Muscle of leg (tissue), 11 donors: ENCODE results near the gene HSPA13. TPM values are rescaled to one million over a fixed set of nuclear protein-coding genes. Genes with fewer than 3 reads are reported as not detected.
A peak's percentile ranks its signal among the peaks of the same experiment; 100 is the strongest.
"Not testable (repeated sequence)": the region's sequence is repeated elsewhere in the genome, so short reads cannot be mapped to it uniquely, and the experiment has no call there.

ENCODE experiments used
- DNase-seq: peaks from one replicate; pipeline ENCODE4 v3.0.0; 2013
- H3K27ac ChIP-seq: one replicate; pipeline ENCODE4 v1.5.1; 2013; ENCODE audit warnings: mild to moderate bottlenecking, low read length, control low read depth
- H3K27me3 ChIP-seq: one replicate; pipeline ENCODE4 v1.6.1; 2013; ENCODE audit warnings: low read length; ENCODE audit not compliant: control insufficient read depth, insufficient read depth
- H3K36me3 ChIP-seq: one replicate; pipeline ENCODE4 v1.6.1; 2013; ENCODE audit warnings: low read length; ENCODE audit not compliant: control insufficient read depth, insufficient read depth
- H3K4me1 ChIP-seq: one replicate; pipeline ENCODE4 v1.6.1; 2013; ENCODE audit warnings: low read length; ENCODE audit not compliant: control insufficient read depth, insufficient read depth
- H3K4me3 ChIP-seq: one replicate; pipeline ENCODE4 v1.5.1; 2013; ENCODE audit warnings: low read length, control low read depth
- H3K9me3 ChIP-seq: replicated peaks from 2 replicates; pipeline ENCODE4 v1.6.1; 2013; ENCODE audit warnings: low read depth, low read length; ENCODE audit not compliant: control insufficient read depth
- WGBS: methylation state at CpG from one replicate; pipeline ENCODE4 v1.1.5; 2013; ENCODE audit warnings: missing lambda C conversion rate; ENCODE audit not compliant: insufficient coverage; 5-methylcytosine and 5-hydroxymethylcytosine counted together
- polyA plus RNA-seq, 8 donors: library from polyadenylated mRNA; unstranded; fragments of 120-200 nt; gene quantifications; one replicate each; pipeline versions ENCODE4 v1.2.1 to v1.2.3, GENCODE V29; 2013; ENCODE audit warnings: inconsistent platforms in 1 of 8, low replicate concordance in 1 of 8; ENCODE audit not compliant: insufficient read length in 8 of 8, insufficient read depth in 1 of 8
- total RNA-seq: library from RNA; stranded (reverse); fragments of 120-200 nt; gene quantifications from one replicate; pipeline ENCODE4 v1.2.4, GENCODE V29; 2013

HSPA13 gene
- total and polyA plus RNA-seq, 9 donors: 25.6 to 41.9 (median 30.1) TPM

DNA sequence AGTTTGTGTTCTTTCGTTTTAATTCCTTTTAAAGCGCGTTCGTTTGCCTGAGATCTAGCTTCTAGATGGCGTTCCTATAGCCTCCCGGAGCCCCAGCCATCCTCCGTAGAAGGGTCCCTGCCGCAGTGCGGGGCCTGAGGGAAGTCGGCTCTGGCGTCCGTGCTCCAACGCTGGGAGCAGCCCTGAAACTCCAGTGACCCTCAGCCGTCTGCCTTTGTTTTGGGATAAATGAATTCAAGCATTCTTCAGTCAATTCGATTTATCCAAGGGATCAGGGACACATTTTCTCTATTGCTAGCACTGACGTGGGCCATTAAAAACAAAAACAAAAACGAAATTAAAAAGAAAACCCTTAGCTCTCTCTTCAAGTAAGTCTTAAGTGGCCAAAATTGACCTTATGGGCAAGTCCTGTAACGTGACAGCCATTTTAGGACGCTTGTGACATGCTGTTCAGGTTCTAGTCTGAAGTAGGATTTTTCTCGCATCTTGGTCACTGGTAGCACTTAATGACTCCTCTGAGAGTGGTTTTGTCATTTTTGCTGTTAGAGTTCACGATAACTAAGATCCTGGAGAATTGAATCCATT is 742 bp upstream of the HSPA13 start:
- peak overlapping the region; percentile 48 for H3K4me3 ChIP-seq
- H3K4me1 ChIP-seq: no peaks in the 10 kb centered on the region
- H3K9me3 ChIP-seq: no peaks in the 10 kb centered on the region
- H3K27ac ChIP-seq: peak overlapping the region; percentile 94
- WGBS: under 1% methylated on average over 16 of the region's 21 CpGs
- DNase-seq: peak; percentile 72
- no peaks in the 10 kb centered on the region for H3K27me3 ChIP-seq
- peaks cover 4% of the 10 kb centered on the region for H3K36me3 ChIP-seq

GRCh38 chr21:14382486-14382834 is 486 bp downstream of the HSPA13 start:
- H3K27me3 ChIP-seq: no peaks in the 10 kb centered on the region
- H3K36me3 ChIP-seq: peaks cover 12% of the 10 kb centered on the region
- H3K9me3 ChIP-seq: no peaks in the 10 kb centered on the region
- peak overlapping the region; percentile 93 for H3K27ac ChIP-seq
- no peaks in the 10 kb centered on the region for H3K4me1 ChIP-seq
- DNase-seq: peak; percentile 64
- H3K4me3 ChIP-seq: peak overlapping the region; percentile 83
- WGBS: 0% methylated on average over 4 of the region's 9 CpGs

DNA sequence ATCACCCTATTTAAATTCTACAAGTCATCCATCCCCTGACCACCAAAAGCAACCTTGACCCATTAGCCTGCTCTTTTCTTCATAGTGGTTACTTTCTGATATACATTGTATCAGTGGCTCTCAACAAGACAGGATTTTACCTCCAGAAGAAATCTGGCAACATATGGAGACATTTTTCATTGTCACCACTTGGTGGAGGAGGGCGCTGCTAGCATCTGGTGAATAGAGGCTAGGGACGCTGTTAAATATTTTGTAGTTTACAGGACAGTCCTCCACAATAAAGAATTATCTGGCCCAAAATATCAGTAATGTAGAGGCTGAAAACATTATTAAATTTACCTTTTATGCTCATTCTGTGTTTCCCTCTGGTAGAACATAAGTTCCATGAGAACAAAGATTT is 6.1 kb downstream of the HSPA13 start:
- Histone ChIP-seq H3K9me3 (no peaks in the 10 kb centered on the region), H3K27ac (no peak overlapping the region), H3K4me3 (no peak overlapping the region), H3K36me3 (peaks cover 29% of the 10 kb centered on the region), H3K4me1 (no peaks in the 10 kb centered on the region), H3K27me3 (no peaks in the 10 kb centered on the region)
- DNase-seq: no peak
- WGBS: no CpG with 5 or more reads among the region's 2 CpGs

DNA sequence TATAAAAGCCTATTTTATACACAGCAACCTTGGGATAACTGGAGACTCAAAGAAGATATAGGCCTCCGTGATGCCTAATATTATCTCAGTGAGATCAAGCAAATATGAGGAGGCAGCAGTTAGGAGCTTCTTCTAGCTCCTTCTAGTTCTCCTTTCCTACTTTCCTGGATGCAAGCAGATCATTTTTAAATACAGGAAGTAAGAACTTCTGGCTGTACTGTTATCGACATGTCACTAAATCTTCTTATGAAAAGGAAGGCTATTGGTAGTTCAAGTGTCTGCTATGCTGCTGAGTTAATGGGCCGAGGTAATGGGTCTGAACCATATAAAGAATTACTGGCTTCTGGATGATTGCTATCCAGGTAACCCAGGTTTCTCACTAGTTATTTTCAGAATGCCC is 15.9 kb downstream of the HSPA13 start:
- Histone ChIP-seq H3K36me3 (no peaks in the 10 kb centered on the region), H3K4me1 (no peaks in the 10 kb centered on the region), H3K9me3 (no peaks in the 10 kb centered on the region), H3K27ac (no peak overlapping the region), H3K4me3 (no peak overlapping the region), H3K27me3 (no peaks in the 10 kb centered on the region)
- WGBS: 82% methylated on average over 2 of the region's 3 CpGs
- peak; percentile 36 for DNase-seq

DNA sequence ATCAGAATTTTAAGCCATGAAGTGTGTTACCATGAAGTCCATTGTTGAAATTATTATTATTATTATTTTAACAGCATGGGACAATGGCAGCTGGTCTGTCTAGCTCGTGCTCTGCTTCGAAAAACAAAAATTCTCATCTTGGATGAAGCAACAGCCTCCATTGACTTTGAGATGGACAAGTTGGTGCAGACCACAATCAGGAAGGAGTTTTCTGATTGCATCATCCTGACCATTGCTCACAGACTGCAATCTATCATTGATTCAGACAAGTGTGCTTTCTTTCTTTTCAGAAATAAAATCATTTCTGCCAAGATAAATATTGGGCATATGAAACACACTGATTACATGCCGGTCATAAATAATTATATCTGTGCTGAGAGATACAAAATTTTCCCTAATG is 21.0 kb downstream of the HSPA13 start:
- Histone ChIP-seq H3K27me3 (no peaks in the 10 kb centered on the region), H3K4me1 (no peaks in the 10 kb centered on the region), H3K36me3 (no peaks in the 10 kb centered on the region), H3K4me3 (no peak overlapping the region), H3K9me3 (no peaks in the 10 kb centered on the region), H3K27ac (no peak overlapping the region)
- DNase-seq: no peak
- no CpG with 5 or more reads among the region's 3 CpGs for WGBS

DNA sequence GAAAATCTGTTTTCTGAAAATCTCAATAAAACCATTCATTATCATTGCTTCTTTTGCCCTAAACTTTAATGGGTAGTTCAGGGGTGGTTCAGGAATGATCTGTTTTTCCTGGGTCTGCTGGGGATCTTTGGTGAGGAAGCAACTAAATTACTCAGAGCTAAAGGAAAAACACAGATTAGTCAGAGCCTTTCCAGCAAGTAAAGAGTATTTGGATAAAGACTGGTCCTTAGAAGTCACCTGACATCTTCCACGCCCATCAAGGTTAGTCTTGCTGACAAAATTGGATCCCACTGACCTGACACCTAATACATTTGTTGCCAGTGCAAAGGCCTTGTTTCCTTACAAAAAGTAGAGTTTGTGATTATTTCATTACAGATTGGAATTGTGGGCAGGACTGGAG is 24.2 kb downstream of the HSPA13 start:
- no peaks in the 10 kb centered on the region for H3K27me3 ChIP-seq
- no peak overlapping the region for H3K27ac ChIP-seq
- no peaks in the 10 kb centered on the region for H3K4me1 ChIP-seq
- DNase-seq: no peak
- H3K36me3 ChIP-seq: no peaks in the 10 kb centered on the region
- no CpG with 5 or more reads among the region's 1 CpG for WGBS
- no peaks in the 10 kb centered on the region for H3K9me3 ChIP-seq
- H3K4me3 ChIP-seq: no peak overlapping the region

DNA sequence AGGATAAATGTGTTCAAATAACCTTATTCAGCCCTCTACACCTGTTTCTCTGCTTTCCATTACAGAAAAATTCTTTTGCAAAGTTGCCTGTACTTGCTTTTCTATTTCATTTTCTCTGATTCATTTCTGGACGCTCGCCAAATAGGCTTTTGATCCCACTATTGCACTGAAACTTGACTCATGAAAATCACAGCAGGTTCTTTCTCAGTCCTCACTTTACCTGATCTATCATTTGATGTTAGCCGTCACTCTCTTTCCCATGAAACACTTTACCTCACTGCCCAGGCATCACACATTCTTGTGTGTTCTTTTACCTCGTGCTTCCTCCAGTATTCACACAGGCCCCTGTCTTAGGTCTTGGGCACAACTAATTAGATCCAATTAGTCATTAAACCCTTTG is 26.2 kb downstream of the HSPA13 start:
- Histone ChIP-seq H3K36me3 (no peaks in the 10 kb centered on the region), H3K4me1 (no peaks in the 10 kb centered on the region), H3K27ac (no peak overlapping the region), H3K4me3 (no peak overlapping the region), H3K27me3 (no peaks in the 10 kb centered on the region), H3K9me3 (no peaks in the 10 kb centered on the region)
- DNase-seq: peak; percentile 26
- WGBS: 51% methylated on average over 4 of the region's 4 CpGs

DNA sequence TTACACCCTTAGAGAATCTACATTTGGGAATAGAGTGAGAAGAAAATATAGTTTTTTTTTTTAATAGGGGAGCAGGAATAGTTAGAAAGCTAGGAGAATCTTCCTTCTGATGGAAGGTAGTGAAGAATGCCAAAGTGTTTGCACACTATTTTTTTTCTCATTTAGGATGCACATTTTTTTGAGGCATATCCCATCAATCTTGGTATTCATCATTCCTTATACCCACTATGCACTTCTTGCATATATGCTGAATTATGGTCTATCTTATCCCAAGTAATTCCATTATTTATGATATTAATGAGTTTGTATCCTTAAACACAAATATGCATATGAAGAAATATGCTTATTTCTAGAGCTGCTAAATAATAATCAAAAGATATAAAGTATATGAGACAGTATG is 28.4 kb downstream of the HSPA13 start:
- no peak overlapping the region for H3K27ac ChIP-seq

GRCh38 chr21:14353726-14354125 is 29.2 kb downstream of the HSPA13 start:
- H3K27me3 ChIP-seq: no peaks in the 10 kb centered on the region
- WGBS: no CpG with 5 or more reads among the region's 1 CpG
- no peaks in the 10 kb centered on the region for H3K36me3 ChIP-seq
- DNase-seq: peak; percentile 75
- H3K27ac ChIP-seq: no peak overlapping the region
- no peaks in the 10 kb centered on the region for H3K9me3 ChIP-seq
- H3K4me1 ChIP-seq: no peaks in the 10 kb centered on the region
- H3K4me3 ChIP-seq: no peak overlapping the region

More for the DNA sequence above, 28.4 kb downstream of the HSPA13 start:
- no peaks in the 10 kb centered on the region for H3K9me3 ChIP-seq
- no peak overlapping the region for H3K4me3 ChIP-seq
- no peaks in the 10 kb centered on the region for H3K36me3 ChIP-seq
- no peak for DNase-seq
- no peaks in the 10 kb centered on the region for H3K27me3 ChIP-seq
- H3K4me1 ChIP-seq: no peaks in the 10 kb centered on the region

DNA sequence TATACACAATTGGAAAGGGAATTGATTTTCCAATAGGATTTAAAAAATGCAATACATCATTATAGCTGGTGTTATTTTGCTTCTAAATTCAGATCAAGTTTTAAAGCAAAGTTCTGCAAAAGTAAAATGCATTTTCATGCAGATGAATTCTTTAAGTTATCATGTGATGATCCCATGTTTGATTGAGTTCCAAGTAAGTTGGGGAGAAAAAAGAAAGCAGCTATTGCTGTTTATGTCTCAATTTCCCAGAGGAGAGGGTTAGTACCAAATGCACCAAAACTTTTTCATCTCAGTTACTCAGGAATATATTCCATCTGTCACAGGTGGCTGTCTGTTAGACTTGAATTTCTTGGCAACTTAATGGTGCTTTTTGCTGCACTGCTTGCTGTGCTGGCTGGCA is 29.7 kb downstream of the HSPA13 start:
- Histone ChIP-seq H3K9me3 (no peaks in the 10 kb centered on the region), H3K27ac (no peak overlapping the region), H3K4me3 (no peak overlapping the region), H3K4me1 (no peaks in the 10 kb centered on the region), H3K36me3 (no peaks in the 10 kb centered on the region), H3K27me3 (no peaks in the 10 kb centered on the region)
- peak; percentile 81 for DNase-seq

DNA sequence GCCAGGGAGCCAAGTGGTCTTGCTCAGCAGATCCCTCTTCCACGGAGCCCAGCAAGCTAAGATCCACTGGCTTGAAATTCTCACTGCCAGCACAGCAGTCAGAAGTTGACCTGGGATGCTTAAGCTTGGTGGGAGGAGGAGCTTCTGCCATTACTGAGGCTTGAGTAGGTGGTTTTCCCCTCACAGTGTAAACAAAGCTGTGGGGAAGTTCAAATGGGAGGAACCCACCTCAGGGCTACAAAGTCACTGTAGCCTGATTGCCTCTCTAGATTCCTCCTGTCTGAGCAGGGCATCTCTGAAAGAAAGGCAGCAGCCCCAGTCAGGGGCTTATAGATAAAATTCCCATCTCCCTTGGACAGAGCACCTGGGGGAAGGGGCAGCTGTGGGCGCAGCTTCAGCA is 55.6 kb downstream of the HSPA13 start:
- H3K4me1 ChIP-seq, DNase-seq: not testable (repeated sequence)
- no CpG with 5 or more reads among the region's 2 CpGs for WGBS

More for the DNA sequence above, 55.6 kb downstream of the HSPA13 start:
- H3K4me3 ChIP-seq, H3K27ac ChIP-seq, H3K36me3 ChIP-seq, H3K9me3 ChIP-seq, H3K27me3 ChIP-seq: not testable (repeated sequence)
